Measurements from ENCODE around the gene APMAP. TPM values are rescaled to one million over a fixed set of nuclear protein-coding genes. Genes with fewer than 3 reads are reported as not detected.

APMAP gene
- total RNA-seq, 1 experiment from 2014 or later: 67.8 TPM

DNA sequence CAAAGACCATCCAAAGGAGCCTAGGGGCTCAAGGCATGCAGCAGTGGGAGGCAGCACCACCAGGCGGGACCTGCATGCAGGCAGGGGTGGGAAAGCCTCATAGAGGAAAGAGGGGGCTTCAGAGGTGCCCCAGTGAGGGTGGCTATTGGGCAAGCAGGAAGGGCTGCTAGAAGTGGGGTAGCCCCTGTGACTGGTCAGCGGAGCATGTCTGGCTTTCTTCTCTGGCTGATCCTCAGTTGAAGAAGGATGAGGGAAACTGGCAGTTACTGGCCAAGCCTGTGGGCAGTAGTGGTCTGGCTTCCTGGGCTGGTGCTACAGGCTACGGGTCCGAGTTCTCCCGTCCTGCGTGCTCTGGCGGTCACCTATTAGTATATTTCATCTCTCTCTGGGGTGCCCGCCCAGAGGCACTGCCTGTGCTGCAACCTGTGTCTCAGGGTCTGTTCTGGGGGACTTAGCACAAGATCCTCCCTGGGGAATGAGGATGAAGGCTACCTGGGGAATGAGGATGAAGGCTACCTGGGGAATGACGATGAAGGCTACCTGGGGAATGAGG, 79.4 kb downstream of the APMAP start:
- no peak overlapping the region for H2BK15ac ChIP-seq (ENCODE audit: low read depth, low read length)
- Mint-ChIP-seq H3K27me3 (ENCODE audit: low read depth) (peaks cover 15% of the 10 kb centered on the region), H3K4me1 (peaks cover 15 to 16% of the 10 kb centered on the region in 2 experiments), H3K36me3 (ENCODE audit: insufficient read depth in 1 of 3, low read depth in 3 of 3) (peaks cover 2 to 4% (median 2%) of the 10 kb centered on the region in 3 experiments; a peak in 2 of 7 replicates), H3K27ac (no peak overlapping the region), H3K4me3 (no peak overlapping the region), H3K9me3 (peaks cover 6 to 10% of the 10 kb centered on the region in 2 experiments)
- H3T11ph ChIP-seq (ENCODE audit: low read length): no peak overlapping the region
- no peak overlapping the region for H2BK120ac ChIP-seq (ENCODE audit: low read depth, low read length, poor library complexity, severe bottlenecking)
- H2AFZ ChIP-seq (ENCODE audit: low read length): no peak overlapping the region
- H3K4me1 ChIP-seq (ENCODE audit: insufficient read depth, low read length): 0 out of 2 replicates have a peak, but pooled peaks cover 6% of the 10 kb centered on the region
- H3K23ac ChIP-seq (ENCODE audit: insufficient read length, low read depth, low read length): no peak overlapping the region
- TF ChIP-seq, protein P1, sequence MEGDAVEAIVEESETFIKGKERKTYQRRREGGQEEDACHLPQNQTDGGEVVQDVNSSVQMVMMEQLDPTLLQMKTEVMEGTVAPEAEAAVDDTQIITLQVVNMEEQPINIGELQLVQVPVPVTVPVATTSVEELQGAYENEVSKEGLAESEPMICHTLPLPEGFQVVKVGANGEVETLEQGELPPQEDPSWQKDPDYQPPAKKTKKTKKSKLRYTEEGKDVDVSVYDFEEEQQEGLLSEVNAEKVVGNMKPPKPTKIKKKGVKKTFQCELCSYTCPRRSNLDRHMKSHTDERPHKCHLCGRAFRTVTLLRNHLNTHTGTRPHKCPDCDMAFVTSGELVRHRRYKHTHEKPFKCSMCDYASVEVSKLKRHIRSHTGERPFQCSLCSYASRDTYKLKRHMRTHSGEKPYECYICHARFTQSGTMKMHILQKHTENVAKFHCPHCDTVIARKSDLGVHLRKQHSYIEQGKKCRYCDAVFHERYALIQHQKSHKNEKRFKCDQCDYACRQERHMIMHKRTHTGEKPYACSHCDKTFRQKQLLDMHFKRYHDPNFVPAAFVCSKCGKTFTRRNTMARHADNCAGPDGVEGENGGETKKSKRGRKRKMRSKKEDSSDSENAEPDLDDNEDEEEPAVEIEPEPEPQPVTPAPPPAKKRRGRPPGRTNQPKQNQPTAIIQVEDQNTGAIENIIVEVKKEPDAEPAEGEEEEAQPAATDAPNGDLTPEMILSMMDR (conservative IDR thresholded peaks at IDR 0.05): no peak
- no peak overlapping the region for H2BK20ac ChIP-seq (ENCODE audit: low read depth, low read length, poor library complexity, severe bottlenecking)
- H3K56ac ChIP-seq (ENCODE audit: insufficient read length, low read depth, low read length): no peak overlapping the region
- no peaks in the 10 kb centered on the region for H4K20me1 ChIP-seq (ENCODE audit: control insufficient read depth, insufficient read depth, insufficient read length)
- H3K23me2 ChIP-seq (ENCODE audit: insufficient read length, low read depth, low read length, poor library complexity, severe bottlenecking): no peaks in the 10 kb centered on the region
- no peak overlapping the region for H3K4ac ChIP-seq (ENCODE audit: low read depth, low read length)
- H3K14ac ChIP-seq (ENCODE audit: insufficient read depth, low read length): no peak overlapping the region
- no peak overlapping the region for H4K5ac ChIP-seq (ENCODE audit: insufficient read length, low read depth, low read length)
- H3K79me1 ChIP-seq (ENCODE audit: insufficient read depth, low read depth, low read length, poor library complexity, severe bottlenecking): no peaks in the 10 kb centered on the region
- no peak overlapping the region for H3K18ac ChIP-seq (ENCODE audit: insufficient read length, low read depth, low read length)
- DNase-seq: no peak
- H4K8ac ChIP-seq (replicated peaks; ENCODE audit: insufficient read length, low read depth, low read length): no peak overlapping the region
- no peak overlapping the region for H2AK5ac ChIP-seq (ENCODE audit: insufficient read length, low read length)
- no peak overlapping the region for H4K91ac ChIP-seq (ENCODE audit: insufficient read length, low read depth, low read length)
- no peaks in the 10 kb centered on the region for H3K79me2 ChIP-seq (ENCODE audit: insufficient read depth, low read length)
- H3K9me3 ChIP-seq (ENCODE audit: control insufficient read depth, low read depth, low read length): peaks cover 4% of the 10 kb centered on the region
- H2BK12ac ChIP-seq (ENCODE audit: insufficient read length, low read depth, low read length): no peak overlapping the region
- no peak overlapping the region for H3K9ac ChIP-seq (ENCODE audit: extremely low read depth, insufficient read length, low read length)
- H2BK5ac ChIP-seq (ENCODE audit: insufficient read length, low read length): no peak overlapping the region
- H3K27ac ChIP-seq (ENCODE audit: insufficient read length, low read depth, low read length): no peak overlapping the region
- H3K27me3 ChIP-seq (ENCODE audit: insufficient read depth, low read length): no peaks in the 10 kb centered on the region
- H3K4me2 ChIP-seq (ENCODE audit: insufficient read depth, insufficient read length, low read length): no peak overlapping the region
- WGBS (ENCODE audit: extremely low coverage, insufficient read length, low lambda C conversion rate): no CpG with 5 or more reads among the region's 9 CpGs

Other genes starting within 250 kb of the APMAP start
- gene CST7, start 43.5 kb downstream of the APMAP start, total RNA-seq (2021): not detected in 2 replicates
- 0.61 TPM in 2 replicates for gene ACSS1, start 65.4 kb upstream of the APMAP start, total RNA-seq (2021)
- gene VSX1, start 89.4 kb upstream of the APMAP start, total RNA-seq (2021): not detected in 2 replicates
- gene ENTPD6, start 203.0 kb upstream of the APMAP start, total RNA-seq (2021): 51.4 and 57.4 TPM in 2 replicates